Ovary (tissue), 10 donors: ENCODE measurements around the gene SLC1A4. TPM values are rescaled to one million over a fixed set of nuclear protein-coding genes. Genes with fewer than 3 reads are reported as not detected.
A peak's percentile ranks its signal among the peaks of the same experiment; 100 is the strongest.

Experiments
- DNase-seq, 5 donors: peaks; one replicate each; pipeline ENCODE4 v3.0.0-alpha.2; 2019 to 2020
- H3K27ac ChIP-seq, 2 donors: fragments of 200-600 bp; one replicate each; pipeline versions ENCODE4 v1.5.1 to v1.8.0; 2019 to 2022
- H3K27me3 ChIP-seq: fragments of 200-600 bp; one replicate; pipeline ENCODE4 v1.8.0; 2022
- H3K36me3 ChIP-seq: fragments of 200-600 bp; sonication (generic); one replicate; pipeline ENCODE4 v1.5.1; 2019
- H3K4me1 ChIP-seq: one replicate; pipeline ENCODE4 v1.8.1; 2013; ENCODE audit warnings: mild to moderate bottlenecking, moderate library complexity; ENCODE audit not compliant: insufficient read depth
- H3K4me3 ChIP-seq: fragments of 200-600 bp; sonication (generic); one replicate; pipeline ENCODE4 v1.5.1; 2017
- H3K9me3 ChIP-seq, 2 donors: fragments of 200-600 bp in 1 of 2; sonication (generic) in 1 of 2; one replicate each; pipeline versions ENCODE4 v1.5.1 to v1.8.1; 2013 to 2019; ENCODE audit warnings: mild to moderate bottlenecking in 1 of 2, moderate library complexity in 1 of 2
- CTCF ChIP-seq, 3 donors: fragments of 450-650 bp in 2 of 3; fragments of 200-600 bp in 1 of 3; IDR thresholded peaks; one replicate each; pipeline versions ENCODE4 v1.5.1 to v1.8.0; 2016 to 2022; ENCODE audit warnings: antibody characterized with exemption in 3 of 3, mild to moderate bottlenecking in 1 of 3
- EP300 ChIP-seq: sonication (generic); formaldehyde crosslinking; IDR thresholded peaks from one replicate; pipeline ENCODE4 v1.6.1; 2017; ENCODE audit warnings: antibody characterized with exemption
- POLR2A ChIP-seq: fragments of 450-650 bp; IDR thresholded peaks from one replicate; pipeline ENCODE4 v1.6.1; 2017; ENCODE audit warnings: antibody characterized with exemption, mild to moderate bottlenecking, moderate library complexity
- WGBS, 3 donors: extraction: QIAGEN DNeasy Blood & Tissue Kit in 1 of 3; methylation state at CpG; one replicate each; pipeline versions ENCODE4 v1.1.5 to v1.1.7; 2013 to 2017; 5-methylcytosine and 5-hydroxymethylcytosine counted together
- intact Hi-C, 4 donors: fragments of 100-400 bp; cut with DNase I; formaldehyde crosslinking; loops; one replicate each; pipeline versions ENCODE4 v1.11.0 to v1.15.1; 2022 to 2023
- long read RNA-seq, 3 donors: library from polyadenylated mRNA in 2 of 3; unstranded in 2 of 3; transcript quantifications; one replicate each; pipeline ENCODE4 v2.0.0 and lab custom pipeline, GENCODE V29; 2021 to 2026
- polyA plus RNA-seq, 2 donors: library from polyadenylated mRNA; stranded (reverse); fragments of 200-250 nt in 1 of 2; fragments of 350-450 nt in 1 of 2; fragmentation: Illumina TruSeq in 1 of 2; extraction: RNeasy Lipid Tissue Mini Kit (QIAGEN cat#74804) in 1 of 2; gene quantifications; one replicate each; pipeline ENCODE4 v1.2.3, GENCODE V29; 2013 to 2014
- total RNA-seq, 7 donors: library from RNA; depleted of rRNA in 2 of 7; stranded (reverse); fragments of >200 nt in 2 of 7; fragmentation: NEBNext Ultra II Directional in 3 of 7; extraction: Animal tissue kit (Norgen Biotek cat#: 25700) in 3 of 7; gene quantifications; one replicate each; pipeline versions ENCODE4 v1.1.0 to v1.2.4, GENCODE V29; 2016 to 2023
- donor health status: DM: no; HTN: no; CAD: no; lungs with moderate emphysema.
- donor health status: DM: no; HTN: no; CAD: no.
- donor health status: Bipolar disorder and iron deficiency.
- donor health status: DM: yes; HTN: yes; CAD: no.
- donor health status: DM: no; HTN: no; CAD: no.
- donor health status: DM: yes; HTN: yes; CAD: no.

Gene SLC1A4
- total RNA-seq (10 to 100 TPM in 6 of 7 donors, 1 to 10 TPM in 1; 5.3 to 51.1 (median 20.8) TPM), polyA plus RNA-seq (10 to 100 TPM; 21.3 to 25.5 TPM)
- long read RNA-seq, donor 1, full-length matches to known transcripts = 4 of 32 reads
- long read RNA-seq, donor 1, partial matches to known transcripts = 10 of 32 reads
- long read RNA-seq, donor 1, other reads (novel, unspliced or antisense) = 18 of 32 reads
- long read RNA-seq, donor 2, partial matches to known transcripts = 194 of 194 reads
- long read RNA-seq, donor 2, other reads (novel, unspliced or antisense) = 0 of 194 reads
- long read RNA-seq, donor 3, full-length matches to known transcripts = 126 of 141 reads
- long read RNA-seq, donor 3, partial matches to known transcripts = 1 of 141 reads
- long read RNA-seq, donor 3, other reads (novel, unspliced or antisense) = 14 of 141 reads

- intact Hi-C loops = loop anchor here in 1 of 4 donors (5.0 kb wide), 1 partner anchor 48 kb away; no protein-coding TSS in a partner anchor
- TF ChIP-seq CTCF (IDR thresholded peaks at IDR 0.05) (no peak), POLR2A (peak; percentile 21), EP300 (no peak)
- Histone ChIP-seq H3K9me3 (no peaks in the 10 kb centered on the region), H3K4me1 (peaks cover 4% of the 10 kb centered on the region), H3K4me3 (peak within 1 kb of the TSS; percentile 87), H3K36me3 (no peaks in the 10 kb centered on the region), H3K27me3 (no peaks in the 10 kb centered on the region), H3K27ac (peak within 1 kb of the TSS; percentile 92 to 94)
- peak; percentile 53 to 97 (median 94) for DNase-seq
- WGBS, 3 donors = 1% methylated on average over 37 to 109 of the region's 109 CpGs
Measured at GRCh38 chr2:64989126-64989981, at the start of gene SLC1A4. Gene SLC1A4 (plus strand): TSS chr2:64989399. CDS start chr2:64989644, 245 bp downstream.

- Histone ChIP-seq H3K27me3 (no peaks in the 10 kb centered on the region), H3K9me3 (no peaks in the 10 kb centered on the region), H3K27ac (no peak overlapping the region), H3K4me1 (peaks cover 2% of the 10 kb centered on the region), H3K4me3 (no peak overlapping the region), H3K36me3 (no peaks in the 10 kb centered on the region)
- DNase-seq = no peak
- 88 to 90% (median 90%) methylated on average over 3 of the region's 3 CpGs for WGBS, 3 donors
- no peak for TF ChIP-seq POLR2A
- no peak for TF ChIP-seq CTCF (IDR thresholded peaks at IDR 0.05)
- no peak for TF ChIP-seq EP300
- intact Hi-C loops = no loop called here
Measured at GRCh38 chr2:64941143-64941542, 48.1 kb upstream of the SLC1A4 start.

DNA sequence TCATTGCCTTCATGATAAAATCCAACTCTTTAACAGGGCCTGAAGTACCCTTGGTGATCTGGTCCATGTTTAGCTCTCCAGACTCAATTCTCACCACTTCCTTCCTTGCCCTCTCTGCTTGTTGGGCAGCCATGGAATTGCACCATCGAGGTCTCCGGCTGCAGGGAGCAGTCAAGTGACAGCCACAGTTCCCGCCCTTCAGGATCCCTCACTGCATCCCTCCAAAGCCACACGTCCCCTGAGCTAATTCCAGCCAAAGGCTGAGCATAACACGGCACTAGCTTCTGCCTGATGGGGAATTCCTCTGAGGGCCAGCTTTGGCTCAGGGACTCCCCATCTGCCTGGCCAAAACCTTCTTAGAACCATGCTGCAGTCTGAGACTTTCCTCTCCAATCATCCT lies 47.4 kb upstream of the SLC1A4 start:
- no peak overlapping the region for H3K27ac ChIP-seq
- DNase-seq = no peak
- intact Hi-C loops = no loop called here
- WGBS, 3 donors = 82 to 87% (median 86%) methylated on average over 5 of the region's 5 CpGs
- H3K4me3 ChIP-seq = no peak overlapping the region
- no peaks in the 10 kb centered on the region for H3K36me3 ChIP-seq
- no peaks in the 10 kb centered on the region for H3K9me3 ChIP-seq
- no peak for TF ChIP-seq POLR2A
- TF ChIP-seq EP300 = no peak
- TF ChIP-seq CTCF (IDR thresholded peaks at IDR 0.05) = no peak
- H3K4me1 ChIP-seq = peaks cover 2% of the 10 kb centered on the region
- H3K27me3 ChIP-seq = no peaks in the 10 kb centered on the region

DNA sequence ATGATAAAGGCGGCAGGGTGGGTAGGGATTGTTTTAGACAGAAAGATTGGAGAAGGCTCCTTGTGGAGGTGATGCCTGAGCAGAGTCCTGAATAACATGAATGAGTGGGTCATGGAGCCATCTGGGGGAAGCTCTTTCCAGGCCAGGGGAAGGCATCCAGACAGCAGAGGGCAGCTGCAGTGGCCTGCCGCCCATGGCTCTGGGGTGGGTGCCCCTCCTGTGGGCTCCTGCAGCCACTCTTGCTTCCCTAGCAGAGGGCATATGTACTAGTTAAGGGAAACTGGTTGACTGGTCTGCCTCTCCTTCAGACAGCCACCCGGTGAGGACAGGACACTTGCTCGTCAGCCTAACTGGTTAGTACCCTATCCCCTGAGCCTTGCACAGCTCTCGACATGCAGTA lies 46.5 kb upstream of the SLC1A4 start:
- H3K4me3 ChIP-seq = no peak overlapping the region
- H3K9me3 ChIP-seq = no peaks in the 10 kb centered on the region
- DNase-seq = no peak
- H3K27ac ChIP-seq = peak overlapping the region in 1 of 2 donors; percentile 63
- peaks cover 2% of the 10 kb centered on the region for H3K4me1 ChIP-seq
- no peaks in the 10 kb centered on the region for H3K27me3 ChIP-seq
- H3K36me3 ChIP-seq = no peaks in the 10 kb centered on the region
- intact Hi-C loops = no loop called here
- TF ChIP-seq EP300 = no peak
- TF ChIP-seq CTCF (IDR thresholded peaks at IDR 0.05) = no peak
- TF ChIP-seq POLR2A = no peak
- WGBS, 3 donors = 90 to 95% (median 93%) methylated on average over 5 of the region's 5 CpGs
